Calu3 (cell line): ENCODE data around the gene NBPF1. TPM values are rescaled to one million over a fixed set of nuclear protein-coding genes. Genes with fewer than 3 reads are reported as not detected.
"Not testable (repeated sequence)": the region's sequence is repeated elsewhere in the genome, so short reads cannot be mapped to it uniquely, and the experiment has no call there.

Experiments
- BruUV-seq: library from RNA; stranded (reverse); fragments of 400-500 nt; replicated peaks from 2 replicates; lab custom pipeline; 2021; lab: Mats Ljungman, UMichigan
- CTCF ChIA-PET: fragments of 300-600 bp; sonication (Branson Sonifier 250); formaldehyde crosslinking; loops from one replicate; lab custom pipeline; 2022; ENCODE audit warnings: antibody characterized with exemption; lab: Charles Lee
- DNase-seq: peaks from one replicate; pipeline ENCODE4 v3.0.0; 2022
- H3K27ac Mint-ChIP-seq: one replicate; pipeline ENCODE4 v1.8.0; 2022; ENCODE audit warnings: mixed read lengths; ENCODE audit not compliant: unreplicated experiment
- H3K27me3 Mint-ChIP-seq: one replicate; pipeline ENCODE4 v1.8.0; 2022; ENCODE audit warnings: mixed read lengths; ENCODE audit not compliant: unreplicated experiment
- H3K36me3 Mint-ChIP-seq: one replicate; pipeline ENCODE4 v1.8.0; 2022; ENCODE audit warnings: mild to moderate bottlenecking, moderate library complexity, mixed read lengths; ENCODE audit not compliant: insufficient read depth, unreplicated experiment
- H3K4me1 Mint-ChIP-seq: one replicate; pipeline ENCODE4 v1.8.0; 2022; ENCODE audit warnings: mild to moderate bottlenecking, low read depth, mixed read lengths; ENCODE audit not compliant: unreplicated experiment
- H3K4me3 Mint-ChIP-seq: one replicate; pipeline ENCODE4 v1.8.0; 2022; ENCODE audit warnings: mild to moderate bottlenecking, low read depth, moderate library complexity, mixed read lengths; ENCODE audit not compliant: unreplicated experiment
- H3K9me3 Mint-ChIP-seq: one replicate; pipeline ENCODE4 v1.8.0; 2022; ENCODE audit warnings: low read depth, mixed read lengths; ENCODE audit not compliant: unreplicated experiment
- intact Hi-C: fragments of 100-400 bp; cut with micrococcal nuclease; formaldehyde crosslinking; loops from one replicate; pipeline ENCODE4 v1.10.0; 2022; ENCODE audit not compliant: unreplicated experiment
- total RNA-seq: library from RNA; stranded (reverse); gene quantifications from 2 replicates; pipeline ENCODE4 v1.2.3, GENCODE V29; 2022
- TF ChIP-seq, protein P1 (sequence below): fragments of 200-600 bp; IDR thresholded peaks from one replicate; pipeline ENCODE4 v1.8.0; 2022; ENCODE audit warnings: antibody characterized with exemption; ENCODE audit not compliant: unreplicated experiment

Gene NBPF1
- total RNA-seq, 1 experiment from 2014 or later, result 26.4 TPM

GRCh38 chr1:16625497-16626408 is 12.4 kb upstream of the NBPF1 start:
- Mint-ChIP-seq H3K4me1 (no peaks in the 10 kb centered on the region), H3K27me3 (no peaks in the 10 kb centered on the region), H3K4me3 (no peak overlapping the region), H3K9me3 (no peaks in the 10 kb centered on the region), H3K27ac (no peak overlapping the region), H3K36me3 (peaks cover 19% of the 10 kb centered on the region)
- DNase-seq, result no peak
- intact Hi-C loops, result no loop called here
- CTCF ChIA-PET, result interaction anchor here (0.6 kb wide), 1 partner anchor 150 kb away, joined by 6 read pairs; no protein-coding TSS in a partner anchor
- TF ChIP-seq, protein P1, sequence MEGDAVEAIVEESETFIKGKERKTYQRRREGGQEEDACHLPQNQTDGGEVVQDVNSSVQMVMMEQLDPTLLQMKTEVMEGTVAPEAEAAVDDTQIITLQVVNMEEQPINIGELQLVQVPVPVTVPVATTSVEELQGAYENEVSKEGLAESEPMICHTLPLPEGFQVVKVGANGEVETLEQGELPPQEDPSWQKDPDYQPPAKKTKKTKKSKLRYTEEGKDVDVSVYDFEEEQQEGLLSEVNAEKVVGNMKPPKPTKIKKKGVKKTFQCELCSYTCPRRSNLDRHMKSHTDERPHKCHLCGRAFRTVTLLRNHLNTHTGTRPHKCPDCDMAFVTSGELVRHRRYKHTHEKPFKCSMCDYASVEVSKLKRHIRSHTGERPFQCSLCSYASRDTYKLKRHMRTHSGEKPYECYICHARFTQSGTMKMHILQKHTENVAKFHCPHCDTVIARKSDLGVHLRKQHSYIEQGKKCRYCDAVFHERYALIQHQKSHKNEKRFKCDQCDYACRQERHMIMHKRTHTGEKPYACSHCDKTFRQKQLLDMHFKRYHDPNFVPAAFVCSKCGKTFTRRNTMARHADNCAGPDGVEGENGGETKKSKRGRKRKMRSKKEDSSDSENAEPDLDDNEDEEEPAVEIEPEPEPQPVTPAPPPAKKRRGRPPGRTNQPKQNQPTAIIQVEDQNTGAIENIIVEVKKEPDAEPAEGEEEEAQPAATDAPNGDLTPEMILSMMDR, result no peak
- no TSS peak for BruUV-seq

DNA sequence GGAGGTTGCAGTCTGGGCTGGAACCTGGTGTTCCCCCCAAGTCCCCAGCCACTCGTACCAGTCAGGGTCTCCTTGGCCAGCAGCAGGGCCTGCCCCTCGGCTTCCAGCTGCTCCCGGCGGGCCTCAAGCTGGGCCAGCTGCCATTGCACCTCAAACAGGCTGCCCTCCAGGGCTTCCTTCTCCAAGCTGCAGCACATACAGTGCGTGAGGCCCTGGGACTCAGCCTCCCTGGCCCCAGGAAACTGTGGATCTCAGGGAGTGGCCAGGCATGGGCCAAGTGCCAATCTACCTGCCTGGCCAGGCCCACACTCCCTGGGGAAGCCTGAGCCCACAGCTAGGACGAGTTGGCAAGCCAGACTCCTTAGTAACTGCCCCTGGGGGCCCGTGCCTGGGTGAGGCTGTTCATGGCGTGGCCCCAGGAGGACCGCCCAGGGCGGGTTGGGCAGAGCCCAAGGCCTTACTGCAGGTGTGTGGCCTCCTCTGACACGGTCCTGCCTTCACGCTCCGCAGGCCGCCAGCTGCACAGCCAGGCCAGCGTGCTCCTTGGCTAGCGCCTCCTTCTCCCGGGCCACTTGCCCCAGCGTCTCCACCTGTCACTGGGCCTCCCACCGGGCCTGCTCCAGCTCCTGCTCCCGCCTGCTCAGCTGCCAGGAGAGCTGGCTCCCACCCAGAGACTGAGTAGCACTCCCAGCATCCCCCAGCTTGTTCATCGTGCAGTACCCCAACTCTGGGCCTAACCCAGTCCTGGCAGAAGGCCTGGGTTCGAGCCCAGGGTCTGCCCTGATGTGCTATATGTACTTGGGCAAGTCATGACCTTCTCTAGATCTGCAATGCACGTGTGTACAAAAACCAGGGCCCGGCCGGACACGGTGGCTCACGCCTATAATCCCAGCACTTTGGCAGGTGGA is 10.7 kb upstream of the NBPF1 start:
- intact Hi-C loops, H3K4me3 Mint-ChIP-seq, H3K27me3 Mint-ChIP-seq, DNase-seq, H3K9me3 Mint-ChIP-seq, BruUV-seq, H3K4me1 Mint-ChIP-seq, H3K27ac Mint-ChIP-seq: not testable (repeated sequence)
- CTCF ChIA-PET, result interaction anchor here (0.6 to 1.1 kb wide), 2 partner anchors 77 to 131 kb away, joined by 3 to 5 read pairs; no protein-coding TSS in a partner anchor
- H3K36me3 Mint-ChIP-seq, result peaks cover 11% of the 10 kb centered on the region

DNA sequence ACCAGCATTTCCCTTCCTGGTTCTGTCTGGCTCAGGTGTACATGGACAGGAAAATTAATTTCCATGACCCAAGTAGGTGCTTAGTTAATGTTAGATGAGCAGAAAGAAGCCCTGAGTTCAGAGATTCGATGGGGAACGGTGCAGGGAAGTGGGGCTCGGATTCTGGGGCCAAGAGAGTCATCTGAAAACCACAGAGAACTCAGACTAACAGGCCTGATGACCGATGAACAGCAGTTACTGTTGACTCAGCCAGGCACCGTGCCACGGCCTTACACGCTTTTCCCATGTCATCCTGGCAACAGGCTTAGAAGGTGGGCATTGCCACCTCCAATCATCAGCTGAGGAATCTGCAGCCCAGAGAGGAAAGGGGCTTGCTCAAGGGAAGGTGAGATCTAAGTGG is 10.0 kb upstream of the NBPF1 start:
- H3K27me3 Mint-ChIP-seq, BruUV-seq, CTCF ChIA-PET, H3K27ac Mint-ChIP-seq, H3K4me3 Mint-ChIP-seq, H3K9me3 Mint-ChIP-seq, H3K4me1 Mint-ChIP-seq, intact Hi-C loops, DNase-seq: not testable (repeated sequence)
- peaks cover 11% of the 10 kb centered on the region for H3K36me3 Mint-ChIP-seq

DNA sequence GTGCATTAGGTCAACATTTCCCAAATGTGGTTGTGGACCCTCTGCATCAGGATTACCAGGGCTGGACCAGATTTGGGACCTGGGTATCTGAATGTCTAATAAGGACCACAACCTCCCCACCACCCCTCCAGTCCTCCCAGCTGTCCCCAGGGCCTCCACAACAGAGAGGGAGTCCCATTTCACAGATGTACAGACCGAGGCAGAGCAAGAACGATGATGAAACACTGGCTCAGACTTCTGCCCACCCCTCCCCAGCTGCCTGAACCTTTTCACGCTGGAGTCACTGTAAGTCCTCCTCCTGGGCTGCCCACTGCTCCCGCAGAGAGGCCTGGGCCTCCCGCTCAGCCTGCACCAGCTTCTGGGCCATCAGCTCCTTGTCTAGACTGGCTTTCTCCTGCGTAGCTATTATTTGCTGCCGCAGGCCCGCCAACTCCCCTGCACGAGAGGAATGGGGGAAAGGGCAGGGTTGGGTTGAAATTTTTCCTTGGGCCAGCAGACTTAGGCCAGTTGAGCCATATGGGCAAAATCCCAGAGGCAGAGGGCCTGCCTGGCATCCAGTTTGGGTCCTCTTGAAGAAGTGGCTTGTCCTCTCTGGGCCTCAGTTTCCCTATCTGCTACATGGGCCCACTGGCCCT is 8.4 kb upstream of the NBPF1 start:
- BruUV-seq, CTCF ChIA-PET, DNase-seq: not testable (repeated sequence)

DNA sequence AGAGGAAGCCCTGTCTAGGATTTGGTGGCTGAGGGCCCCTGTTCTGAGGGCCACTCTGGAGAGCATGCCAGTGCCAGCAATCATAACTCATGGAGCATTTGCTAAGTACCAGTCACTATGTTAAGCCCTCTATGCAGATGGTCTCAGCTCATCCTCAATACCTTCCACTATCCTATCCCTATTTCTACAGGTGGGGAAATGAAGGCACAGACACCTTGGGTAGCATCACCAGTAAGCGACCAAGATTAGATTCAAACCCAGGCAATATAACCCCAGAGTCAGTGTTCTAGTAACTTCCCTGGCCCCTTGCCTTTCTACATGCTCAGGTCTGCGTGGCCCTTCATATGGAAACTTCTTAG is 7.9 kb upstream of the NBPF1 start:
- CTCF ChIA-PET, result no interaction called here
- no TSS peak for BruUV-seq
- H3K4me1 Mint-ChIP-seq, result no peaks in the 10 kb centered on the region
- DNase-seq, result no peak
- H3K36me3 Mint-ChIP-seq, result peaks cover 10% of the 10 kb centered on the region
- no peak overlapping the region for H3K4me3 Mint-ChIP-seq
- H3K27ac Mint-ChIP-seq, result no peak overlapping the region
- no peaks in the 10 kb centered on the region for H3K27me3 Mint-ChIP-seq
- intact Hi-C loops, result no loop called here
- TF ChIP-seq, protein P1, result peak; percentile 3
- H3K9me3 Mint-ChIP-seq, result no peaks in the 10 kb centered on the region

More for the DNA sequence above, 8.4 kb upstream of the NBPF1 start:
- H3K27me3 Mint-ChIP-seq, H3K4me3 Mint-ChIP-seq, intact Hi-C loops, H3K27ac Mint-ChIP-seq, H3K9me3 Mint-ChIP-seq, H3K4me1 Mint-ChIP-seq: not testable (repeated sequence)
- peaks cover 11% of the 10 kb centered on the region for H3K36me3 Mint-ChIP-seq

- CTCF ChIA-PET, result interaction anchor here (0.7 to 0.8 kb wide), 2 partner anchors 71 to 82 kb away, joined by 5 to 6 read pairs; no protein-coding TSS in a partner anchor
- H3K4me1 Mint-ChIP-seq, H3K27me3 Mint-ChIP-seq, H3K9me3 Mint-ChIP-seq, intact Hi-C loops, H3K36me3 Mint-ChIP-seq, DNase-seq, H3K4me3 Mint-ChIP-seq, BruUV-seq, H3K27ac Mint-ChIP-seq: not testable (repeated sequence)
Measured at GRCh38 chr1:16619803-16620501, 6.6 kb upstream of the NBPF1 start.
